Tibial artery (tissue), 4 donors: ENCODE results near the gene PANX3.

Experiments used
- DNase-seq, 2 donors: peaks; one replicate each; pipeline ENCODE4 v3.0.0-alpha.2; 2019
- H3K27ac ChIP-seq, 2 donors: fragments of 200-600 bp; sonication (generic) in 1 of 2; 1 replicate in 1 of 2; 2 replicates in 1 of 2; pipeline ENCODE4 v1.5.1; 2018 to 2019; ENCODE audit warnings: mild to moderate bottlenecking in 1 of 2
- H3K27me3 ChIP-seq, 2 donors: fragments of 200-600 bp; sonication (generic) in 1 of 2; one replicate each; pipeline versions ENCODE4 v1.5.1 to v1.6.0; 2016 to 2019
- H3K36me3 ChIP-seq, 3 donors: fragments of 200-600 bp; sonication (generic) in 2 of 3; one replicate each; pipeline ENCODE4 v1.5.1; 2016 to 2019; ENCODE audit warnings: mild to moderate bottlenecking in 2 of 3
- H3K4me1 ChIP-seq, 4 donors: fragments of 200-600 bp; sonication (generic) in 2 of 4; 1 replicate in 3 of 4; 2 replicates in 1 of 4; pipeline ENCODE4 v1.5.1; 2016 to 2019
- H3K4me3 ChIP-seq, 2 donors: fragments of 200-600 bp; sonication (generic) in 1 of 2; 1 replicate in 1 of 2; 2 replicates in 1 of 2; pipeline ENCODE4 v1.5.1; 2018 to 2019; ENCODE audit warnings: mild to moderate bottlenecking in 2 of 2
- H3K9me3 ChIP-seq, 3 donors: fragments of 200-600 bp; sonication (generic) in 1 of 3; one replicate each; pipeline ENCODE4 v1.5.1; 2016 to 2019
- CTCF ChIP-seq, 2 experiments: fragments of 200-600 bp in 1 of 2; fragments of 450-650 bp in 1 of 2; IDR thresholded peaks; one replicate each; pipeline ENCODE4 v1.5.1; 2017 to 2019; ENCODE audit warnings: antibody characterized with exemption in 2 of 2, mild to moderate bottlenecking in 1 of 2, moderate library complexity in 1 of 2
- intact Hi-C: fragments of 100-400 bp; cut with DNase I; formaldehyde crosslinking; loops from one replicate; pipeline ENCODE4 v1.15.0; 2023; ENCODE audit warnings: low total_unique reads

The PANX3 gene

GRCh38 chr11:124581817-124582216 is 29.4 kb upstream of the PANX3 start:
- Histone ChIP-seq H3K4me3 (no peak overlapping the region), H3K9me3 (no peaks in the 10 kb centered on the region), H3K36me3 (no peaks in the 10 kb centered on the region), H3K4me1 (no peaks in the 10 kb centered on the region), H3K27me3 (no peaks in the 10 kb centered on the region), H3K27ac (no peak overlapping the region)
- intact Hi-C loops, result loop anchor here (10.0 kb wide), 1 partner anchor 507 kb away; no protein-coding TSS in a partner anchor
- no peak for TF ChIP-seq CTCF (IDR thresholded peaks at IDR 0.05)
- DNase-seq, result no peak

DNA sequence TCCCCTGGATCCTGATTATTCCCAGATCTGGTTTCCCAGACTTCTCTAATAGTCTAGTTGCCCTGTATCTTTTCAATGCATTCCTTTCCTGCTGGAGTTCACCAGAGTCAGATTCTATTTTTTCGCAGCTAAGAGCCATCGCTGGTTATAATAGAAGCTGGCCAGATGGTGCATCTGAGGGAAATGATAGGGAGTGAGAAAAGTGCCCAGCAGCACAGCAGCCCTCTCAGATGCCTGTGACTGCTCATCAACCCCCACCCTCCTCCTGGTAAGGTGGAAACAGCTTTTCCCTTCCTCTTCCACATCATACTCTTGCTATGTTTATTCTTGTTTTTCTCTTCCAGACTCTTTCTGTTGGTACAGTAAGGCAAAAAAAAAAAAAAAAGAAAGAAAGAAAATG is 28.7 kb upstream of the PANX3 start:
- no peak for TF ChIP-seq CTCF (IDR thresholded peaks at IDR 0.05)
- H3K9me3 ChIP-seq, result no peaks in the 10 kb centered on the region
- intact Hi-C loops, result loop anchor here (10.0 kb wide), 1 partner anchor 508 kb away; no protein-coding TSS in a partner anchor
- no peaks in the 10 kb centered on the region for H3K4me1 ChIP-seq
- no peak overlapping the region for H3K27ac ChIP-seq
- no peak for DNase-seq
- H3K27me3 ChIP-seq, result no peaks in the 10 kb centered on the region
- no peaks in the 10 kb centered on the region for H3K36me3 ChIP-seq
- no peak overlapping the region for H3K4me3 ChIP-seq

GRCh38 chr11:124583781-124584180 is 27.4 kb upstream of the PANX3 start:
- TF ChIP-seq CTCF (IDR thresholded peaks at IDR 0.05), result no peak
- Histone ChIP-seq H3K4me3 (no peak overlapping the region), H3K9me3 (no peaks in the 10 kb centered on the region), H3K27me3 (peaks cover 0 to 3% of the 10 kb centered on the region in 2 donors), H3K4me1 (no peaks in the 10 kb centered on the region), H3K27ac (no peak overlapping the region), H3K36me3 (no peaks in the 10 kb centered on the region)
- DNase-seq, result no peak
- intact Hi-C loops, result loop anchor here (10.0 kb wide), 1 partner anchor 509 kb away; no protein-coding TSS in a partner anchor

DNA sequence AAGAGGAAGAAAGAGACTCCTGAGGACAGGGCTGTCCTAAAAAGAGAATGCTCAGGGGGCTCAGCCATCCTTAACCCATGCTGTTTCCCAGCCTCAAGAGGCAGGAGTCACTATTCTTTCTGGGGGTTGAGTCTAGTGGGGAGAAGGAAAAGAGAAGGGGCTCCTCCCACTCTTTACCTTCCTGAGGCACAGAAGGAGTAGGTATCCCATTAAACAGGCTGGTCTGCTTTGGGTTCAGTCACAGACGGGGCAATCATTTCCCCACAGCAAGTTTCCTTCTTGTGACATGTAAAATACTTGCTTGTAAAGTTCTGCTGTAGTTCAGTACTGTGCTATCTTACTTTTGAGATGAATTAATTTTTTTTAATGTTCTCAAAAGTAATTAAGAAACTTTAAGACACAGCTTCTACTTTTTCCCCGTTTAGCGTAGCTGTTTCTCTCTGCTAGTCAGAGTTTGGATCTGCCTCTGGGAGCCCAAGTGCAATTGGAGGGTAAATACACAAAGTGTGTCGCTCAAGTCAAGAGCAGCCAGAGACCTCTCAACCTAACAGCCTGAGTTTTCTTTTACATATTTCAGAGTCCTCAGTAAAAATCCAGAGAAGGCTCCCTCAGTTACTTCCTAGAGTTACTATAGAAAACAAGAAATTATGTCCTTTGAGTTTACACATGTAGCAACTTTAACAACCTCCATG is 26.4 kb upstream of the PANX3 start:
- Histone ChIP-seq H3K36me3 (no peaks in the 10 kb centered on the region), H3K27me3 (peaks cover 0 to 3% of the 10 kb centered on the region in 2 donors), H3K4me1 (no peaks in the 10 kb centered on the region), H3K9me3 (no peaks in the 10 kb centered on the region), H3K4me3 (no peak overlapping the region), H3K27ac (no peak overlapping the region)
- no peak for DNase-seq
- no peak for TF ChIP-seq CTCF (IDR thresholded peaks at IDR 0.05)
- intact Hi-C loops, result loop anchor here (10.0 kb wide), 1 partner anchor 510 kb away; no protein-coding TSS in a partner anchor

DNA sequence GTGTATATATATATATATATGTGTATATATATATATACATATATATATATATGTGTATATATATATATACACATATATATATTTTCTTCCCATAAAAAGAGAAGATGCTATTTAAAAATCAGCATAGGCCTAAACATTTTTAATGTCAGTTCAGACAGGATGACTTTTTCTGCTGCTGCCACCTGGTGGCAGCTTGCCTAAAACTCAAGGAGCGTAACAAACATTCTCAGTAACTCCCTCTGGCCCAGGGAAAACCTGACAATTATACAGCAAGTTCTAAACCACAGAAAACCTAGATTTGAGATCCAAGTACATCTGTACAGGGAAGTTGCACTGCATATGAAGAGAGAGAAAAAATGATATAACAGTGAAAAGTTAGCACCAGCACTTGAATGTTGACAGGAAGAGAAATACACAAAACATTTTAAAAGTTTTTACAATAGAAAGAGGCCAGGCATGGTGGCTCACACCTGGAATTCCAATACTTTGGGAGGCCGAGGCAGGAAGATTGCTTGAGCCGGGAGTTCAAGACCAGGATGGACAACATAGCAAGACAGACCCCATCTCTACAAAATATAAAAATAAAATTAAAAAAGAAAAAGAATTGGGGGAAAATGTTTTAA is 24.9 kb upstream of the PANX3 start:
- no peak overlapping the region for H3K27ac ChIP-seq
- DNase-seq, result peak in 1 of 2 donors; percentile 36
- TF ChIP-seq CTCF (IDR thresholded peaks at IDR 0.05), result peak; percentile 27 to 40
- no peak overlapping the region for H3K4me3 ChIP-seq
- intact Hi-C loops, result loop anchor here (10.0 kb wide), 1 partner anchor 512 kb away; no protein-coding TSS in a partner anchor
- H3K9me3 ChIP-seq, result no peaks in the 10 kb centered on the region
- no peaks in the 10 kb centered on the region for H3K4me1 ChIP-seq
- H3K36me3 ChIP-seq, result no peaks in the 10 kb centered on the region
- peaks cover 0 to 3% of the 10 kb centered on the region in 2 donors for H3K27me3 ChIP-seq
